Prostate gland (tissue), 2 donors: ENCODE measurements around the gene FAM53A. TPM values are rescaled to one million over a fixed set of nuclear protein-coding genes. Genes with fewer than 3 reads are reported as not detected.
A peak's percentile ranks its signal among the peaks of the same experiment; 100 is the strongest.

Source experiments
- DNase-seq: peaks from one replicate; pipeline ENCODE4 v3.0.0-alpha.2; 2019; ENCODE audit warnings: low spot score
- H3K27ac ChIP-seq, 2 donors: fragments of 200-600 bp; sonication (generic); 2 replicates each; pipeline ENCODE4 v1.5.1; 2017 to 2019
- H3K27me3 ChIP-seq: fragments of 200-600 bp; sonication (generic); replicated peaks from 2 replicates; pipeline ENCODE4 v1.5.1; 2019; ENCODE audit not compliant: insufficient read depth
- H3K36me3 ChIP-seq, 2 donors: fragments of 200-600 bp; sonication (generic); 1 replicate in 1 of 2; 2 replicates in 1 of 2; pipeline versions ENCODE4 v1.5.1 to v1.8.1; 2017 to 2019
- H3K4me1 ChIP-seq: fragments of 200-600 bp; sonication (generic); replicated peaks from 2 replicates; pipeline ENCODE4 v1.5.1; 2019
- H3K4me3 ChIP-seq, 2 donors: fragments of 200-600 bp; sonication (generic); 2 replicates each; pipeline ENCODE4 v1.5.1; 2017 to 2019
- H3K9me3 ChIP-seq: fragments of 200-600 bp; sonication (generic); 2 replicates; pipeline ENCODE4 v1.5.1; 2017
- CTCF ChIP-seq, 4 experiments: fragments of 200-600 bp in 2 of 4; fragments of 450-650 bp in 2 of 4; sonication (generic) in 2 of 4; IDR thresholded peaks; 1 replicate in 3 of 4; 2 replicates in 1 of 4; pipeline ENCODE4 v1.5.1; 2016 to 2019; ENCODE audit warnings: antibody characterized with exemption in 4 of 4, mild to moderate bottlenecking in 2 of 4, moderate library complexity in 2 of 4
- POLR2A ChIP-seq: fragments of 450-650 bp; IDR thresholded peaks from one replicate; pipeline ENCODE4 v1.6.1; 2016; ENCODE audit warnings: antibody characterized with exemption, mild to moderate bottlenecking
- POLR2AphosphoS5 ChIP-seq: sonication (generic); formaldehyde crosslinking; IDR thresholded peaks from one replicate; pipeline ENCODE4 v1.6.1; 2017; ENCODE audit warnings: antibody characterized with exemption
- WGBS: methylation state at CpG from one replicate; pipeline ENCODE4 v1.1.5; 2018; 5-methylcytosine and 5-hydroxymethylcytosine counted together
- intact Hi-C: fragments of 100-400 bp; cut with DNase I; formaldehyde crosslinking; loops from one replicate; pipeline ENCODE4 v1.14.2; 2022
- total RNA-seq, 2 donors: library from RNA; depleted of rRNA; stranded (reverse); fragments of >200 nt; gene quantifications; one replicate each; pipeline ENCODE4 v1.1.0, GENCODE V29; 2016

FAM53A gene
- total RNA-seq, 2 donors from 2014 or later, result 2.3 to 16.8 TPM

- H3K27ac ChIP-seq, result peak within 1 kb of the TSS; percentile 93 to 99
- 0% methylated on average over 36 of the region's 98 CpGs for WGBS
- DNase-seq, result peak; percentile 98
- H3K4me3 ChIP-seq, result peak within 1 kb of the TSS; percentile 58 to 89
- peaks cover 9% of the 10 kb centered on the region for H3K4me1 ChIP-seq
- no peak for TF ChIP-seq CTCF (IDR thresholded peaks at IDR 0.05)
- TF ChIP-seq POLR2A, result peak; percentile 91
- peak; percentile 87 for TF ChIP-seq POLR2AphosphoS5
- intact Hi-C loops, result loop anchor here (10.0 kb wide), 1 partner anchor 532 kb away; the partner anchor contains the start of genes HAUS3 and POLN
- no peaks in the 10 kb centered on the region for H3K27me3 ChIP-seq
- H3K9me3 ChIP-seq, result no peaks in the 10 kb centered on the region
- no peaks in the 10 kb centered on the region for H3K36me3 ChIP-seq
These were observed 28.3 kb upstream of the FAM53A start, which contains the start of gene SLBP for GRCh38 chr4:1712216-1713002. Gene SLBP, minus strand, starts transcription at chr4:1712319. Its CDS starts 131 bp downstream, at chr4:1712188.

GRCh38 chr4:1711571-1712215, 27.6 kb upstream of the FAM53A start:
- Histone ChIP-seq H3K4me3 (peak overlapping the region; percentile 58 to 89), H3K9me3 (no peaks in the 10 kb centered on the region), H3K27me3 (no peaks in the 10 kb centered on the region), H3K36me3 (no peaks in the 10 kb centered on the region), H3K27ac (peak overlapping the region; percentile 93 to 99), H3K4me1 (peaks cover 9% of the 10 kb centered on the region)
- intact Hi-C loops, result loop anchor here (10.0 kb wide), 1 partner anchor 533 kb away; the partner anchor contains the start of genes HAUS3 and POLN
- under 1% methylated on average over 84 of the region's 85 CpGs for WGBS
- peak; percentile 48 for DNase-seq
- TF ChIP-seq POLR2AphosphoS5 (peak; percentile 43), POLR2A (no peak), CTCF (IDR thresholded peaks at IDR 0.05) (peak in 1 of 4 experiments; percentile 12)

GRCh38 chr4:1711055-1711570, 27.0 kb upstream of the FAM53A start:
- 11% methylated on average over 22 of the region's 22 CpGs for WGBS
- no peaks in the 10 kb centered on the region for H3K9me3 ChIP-seq
- no peak for DNase-seq
- intact Hi-C loops, result loop anchor here (10.0 kb wide), 1 partner anchor 534 kb away; the partner anchor contains the start of genes HAUS3 and POLN
- no peaks in the 10 kb centered on the region for H3K27me3 ChIP-seq
- H3K4me3 ChIP-seq, result peak overlapping the region; percentile 58 to 89
- peaks cover 9% of the 10 kb centered on the region for H3K4me1 ChIP-seq
- H3K27ac ChIP-seq, result peak overlapping the region; percentile 93 to 99
- TF ChIP-seq POLR2A (no peak), POLR2AphosphoS5 (no peak), CTCF (IDR thresholded peaks at IDR 0.05) (no peak)
- no peaks in the 10 kb centered on the region for H3K36me3 ChIP-seq

- no peaks in the 10 kb centered on the region for H3K9me3 ChIP-seq
- no peak for DNase-seq
- WGBS, result 29% methylated on average over 1 of the region's 1 CpG
- H3K27ac ChIP-seq, result no peak overlapping the region
- H3K36me3 ChIP-seq, result no peaks in the 10 kb centered on the region
- H3K4me3 ChIP-seq, result no peak overlapping the region
- H3K4me1 ChIP-seq, result no peaks in the 10 kb centered on the region
- intact Hi-C loops, result no loop called here
- no peaks in the 10 kb centered on the region for H3K27me3 ChIP-seq
- TF ChIP-seq POLR2A (no peak), CTCF (IDR thresholded peaks at IDR 0.05) (no peak), POLR2AphosphoS5 (no peak)
These were observed 24.5 kb upstream of the FAM53A start for GRCh38 chr4:1708581-1708980.
